Activated CD8-positive, alpha-beta memory T cell treated with anti-CD3 and anti-CD28 coated beads for 36 hours (primary cell): ENCODE data around the gene DAPP1. TPM values are rescaled to one million over a fixed set of nuclear protein-coding genes. Genes with fewer than 3 reads are reported as not detected.
"Not testable (repeated sequence)": the region's sequence is repeated elsewhere in the genome, so short reads cannot be mapped to it uniquely, and the experiment has no call there.

Experiments used
- CTCF ChIA-PET: fragments of 350-600 bp; sonication (Branson Sonifier 250); formaldehyde crosslinking; loops from one replicate; lab custom pipeline; 2021; ENCODE audit warnings: antibody characterized with exemption; lab: Charles Lee
- POLR2A ChIA-PET: fragments of 350-600 bp; sonication (Branson Sonifier 250); formaldehyde crosslinking; loops from one replicate; lab custom pipeline; 2021; ENCODE audit warnings: antibody characterized with exemption; lab: Charles Lee
- total RNA-seq, 2 experiments: library from RNA; stranded (reverse); gene quantifications; one replicate each; pipeline ENCODE4 v1.2.3, GENCODE V29; 2021

Gene DAPP1
- 10 to 100 TPM; 24.1 to 24.4 TPM for total RNA-seq

- ChIA-PET POLR2A (interaction anchor here (0.5 to 1.6 kb wide), 4 partner anchors 11 to 240 kb away, joined by 3 to 14 read pairs (median 4); no protein-coding TSS in a partner anchor), CTCF (interaction anchor here (1.0 to 1.2 kb wide), 2 partner anchors 68 to 78 kb away, joined by 3 read pairs; partner anchors contain the start of gene LAMTOR3)
These were observed at the start of gene DAPP1 for GRCh38 chr4:99816545-99817308. Gene DAPP1, plus strand, starts transcription at chr4:99816827. Its CDS starts 87 bp downstream, at chr4:99816914.

- POLR2A ChIA-PET = not testable (repeated sequence)
These were observed 45.8 kb upstream of the DAPP1 start for GRCh38 chr4:99770842-99771241.

GRCh38 chr4:99783940-99784339, 32.7 kb upstream of the DAPP1 start:
- CTCF ChIA-PET = no interaction called here
- POLR2A ChIA-PET = no interaction called here

More at GRCh38 chr4:99770842-99771241, 45.8 kb upstream of the DAPP1 start:
- CTCF ChIA-PET = not testable (repeated sequence)

- ChIA-PET CTCF (no interaction called here), POLR2A (no interaction called here)
These were observed 31.8 kb upstream of the DAPP1 start for GRCh38 chr4:99784842-99785241.

GRCh38 chr4:99790796-99791617, 25.6 kb upstream of the DAPP1 start:
- ChIA-PET POLR2A (no interaction called here), CTCF (interaction anchor here (0.6 kb wide), 1 partner anchor 1687 kb away, joined by 3 read pairs; no protein-coding TSS in a partner anchor)

GRCh38 chr4:99800332-99801004, 16.2 kb upstream of the DAPP1 start:
- CTCF ChIA-PET = no interaction called here
- POLR2A ChIA-PET = no interaction called here

- POLR2A ChIA-PET = no interaction called here
- CTCF ChIA-PET = no interaction called here
These were observed 15.5 kb upstream of the DAPP1 start for GRCh38 chr4:99801005-99801699.

GRCh38 chr4:99803566-99804101, 13.0 kb upstream of the DAPP1 start:
- CTCF ChIA-PET = no interaction called here

GRCh38 chr4:99806545-99806944, 10.1 kb upstream of the DAPP1 start:
- ChIA-PET CTCF (no interaction called here), POLR2A (no interaction called here)

More at GRCh38 chr4:99803566-99804101, 13.0 kb upstream of the DAPP1 start:
- POLR2A ChIA-PET = no interaction called here

- ChIA-PET POLR2A (no interaction called here), CTCF (interaction anchor here (0.6 to 2.0 kb wide), 11 partner anchors 27 to 267 kb away, joined by 3 to 10 read pairs (median 3); partner anchors contain the start of gene TRMT10A)
These were observed 9.0 kb upstream of the DAPP1 start for GRCh38 chr4:99807666-99808065.

- ChIA-PET POLR2A (no interaction called here), CTCF (interaction anchor here (0.6 to 2.0 kb wide), 11 partner anchors 27 to 268 kb away, joined by 3 to 10 read pairs (median 3); partner anchors contain the start of gene TRMT10A)
These were observed 8.3 kb upstream of the DAPP1 start for GRCh38 chr4:99808260-99808857.

GRCh38 chr4:99809326-99809725, 7.3 kb upstream of the DAPP1 start:
- ChIA-PET CTCF (interaction anchor here (1.4 to 2.0 kb wide), 3 partner anchors 76 to 85 kb away, joined by 4 to 10 read pairs (median 8); partner anchors contain the start of gene LAMTOR3), POLR2A (no interaction called here)

- CTCF ChIA-PET = interaction anchor here (0.8 to 1.8 kb wide), 2 partner anchors 74 to 136 kb away, joined by 3 to 7 read pairs; no protein-coding TSS in a partner anchor
These were observed 6.1 kb upstream of the DAPP1 start for GRCh38 chr4:99810536-99810935.

GRCh38 chr4:99811117-99811516, 5.5 kb upstream of the DAPP1 start:
- CTCF ChIA-PET = interaction anchor here (0.8 to 1.8 kb wide), 5 partner anchors 9 to 136 kb away, joined by 3 to 7 read pairs (median 4); no protein-coding TSS in a partner anchor
- POLR2A ChIA-PET = interaction anchor here (0.5 kb wide), 1 partner anchor 138 kb away, joined by 4 read pairs; no protein-coding TSS in a partner anchor

More at GRCh38 chr4:99810536-99810935, 6.1 kb upstream of the DAPP1 start:
- POLR2A ChIA-PET = no interaction called here

- POLR2A ChIA-PET = no interaction called here
These were observed 4.8 kb upstream of the DAPP1 start for GRCh38 chr4:99811850-99812249.

GRCh38 chr4:99815597-99816011, 1.0 kb upstream of the DAPP1 start:
- CTCF ChIA-PET = interaction anchor here (1.0 to 1.2 kb wide), 2 partner anchors 69 to 79 kb away, joined by 3 read pairs; partner anchors contain the start of gene LAMTOR3
- POLR2A ChIA-PET = interaction anchor here (1.5 kb wide), 1 partner anchor 36 kb away, joined by 14 read pairs; no protein-coding TSS in a partner anchor

More at GRCh38 chr4:99811850-99812249, 4.8 kb upstream of the DAPP1 start:
- CTCF ChIA-PET = interaction anchor here (0.6 to 1.8 kb wide), 8 partner anchors 8 to 249 kb away, joined by 3 to 7 read pairs (median 3); partner anchors contain the start of genes LAMTOR3 and TRMT10A

- ChIA-PET CTCF (no interaction called here), POLR2A (interaction anchor here (1.2 to 1.6 kb wide), 3 partner anchors 11 to 131 kb away, joined by 3 to 14 read pairs (median 5); no protein-coding TSS in a partner anchor)
These were observed 773 bp downstream of the DAPP1 start for GRCh38 chr4:99817309-99817890.
